Thyroid gland (tissue), 4 donors: Measurements from ENCODE around the gene UHRF1.

Experiments
- CTCF ChIP-seq, 6 experiments: fragments of 200-600 bp in 3 of 6; fragments of 450-650 bp in 3 of 6; sonication (generic) in 3 of 6; IDR thresholded peaks; one replicate each; pipeline ENCODE4 v1.5.1; 2016 to 2019; ENCODE audit warnings: antibody characterized with exemption in 6 of 6, mild to moderate bottlenecking in 2 of 6, inconsistent platforms in 1 of 6, moderate library complexity in 1 of 6
- POLR2A ChIP-seq, 2 donors: fragments of 450-650 bp; IDR thresholded peaks; one replicate each; pipeline ENCODE4 v1.6.1; 2017; ENCODE audit warnings: antibody characterized with exemption in 2 of 2, mild to moderate bottlenecking in 2 of 2, moderate library complexity in 1 of 2

- TF ChIP-seq CTCF (IDR thresholded peaks at IDR 0.05) (no peak), POLR2A (IDR thresholded peaks at IDR 0.05) (peak in 1 of 2 donors; percentile 40)
Observed at GRCh38 chr19:4986471-4986891, 77.2 kb downstream of the UHRF1 start.
